SKM-1 (cell line): ENCODE results near the gene BCAS3.

Experiments used
- DNase-seq: peaks from one replicate; lab custom pipeline; 2025; ENCODE audit not compliant: unreplicated experiment; lab: John Stamatoyannopoulos, UW

BCAS3 gene

GRCh38 chr17:61307905-61308886, 630.5 kb downstream of the BCAS3 start:
- no peak for DNase-seq

- DNase-seq, result no peak
Observed at GRCh38 chr17:61309362-61310256, 632.0 kb downstream of the BCAS3 start.

- DNase-seq, result no peak
Observed at GRCh38 chr17:61310590-61310989, 632.9 kb downstream of the BCAS3 start.

- no peak for DNase-seq
Observed at GRCh38 chr17:61312406-61313295, 635.0 kb downstream of the BCAS3 start.

GRCh38 chr17:61313461-61314326, 636.0 kb downstream of the BCAS3 start:
- DNase-seq, result no peak

- no peak for DNase-seq
Observed at GRCh38 chr17:61314368-61315078, 636.9 kb downstream of the BCAS3 start.

GRCh38 chr17:61316633-61317032, 639.0 kb downstream of the BCAS3 start:
- DNase-seq, result no peak

GRCh38 chr17:61317779-61318178, 640.1 kb downstream of the BCAS3 start:
- DNase-seq, result no peak

- DNase-seq, result no peak
Observed at GRCh38 chr17:61318684-61319098, 641.0 kb downstream of the BCAS3 start.

GRCh38 chr17:61321344-61321743, 643.7 kb downstream of the BCAS3 start:
- DNase-seq, result no peak

GRCh38 chr17:61322325-61323002, 644.8 kb downstream of the BCAS3 start:
- no peak for DNase-seq

GRCh38 chr17:61323003-61323908, 645.6 kb downstream of the BCAS3 start:
- DNase-seq, result no peak

GRCh38 chr17:61323909-61324868, 646.5 kb downstream of the BCAS3 start:
- DNase-seq, result no peak

- no peak for DNase-seq
Observed at GRCh38 chr17:61324950-61325349, 647.3 kb downstream of the BCAS3 start.

GRCh38 chr17:61325382-61326073, 647.9 kb downstream of the BCAS3 start:
- no peak for DNase-seq

- DNase-seq, result no peak
Observed at GRCh38 chr17:61326330-61326729, 648.7 kb downstream of the BCAS3 start.
